GM18517 (cell line): Measurements from ENCODE around the gene ERBB2.
"Not testable (repeated sequence)": the region's sequence is repeated elsewhere in the genome, so short reads cannot be mapped to it uniquely, and the experiment has no call there.

ENCODE experiments used
- ATAC-seq: cut with Tn5 transposase; IDR thresholded peaks from one replicate; pipeline ENCODE4 v1.9.1; 2021; ENCODE audit warnings: mild to moderate bottlenecking, moderate library complexity; ENCODE audit not compliant: unreplicated experiment

Gene ERBB2

DNA sequence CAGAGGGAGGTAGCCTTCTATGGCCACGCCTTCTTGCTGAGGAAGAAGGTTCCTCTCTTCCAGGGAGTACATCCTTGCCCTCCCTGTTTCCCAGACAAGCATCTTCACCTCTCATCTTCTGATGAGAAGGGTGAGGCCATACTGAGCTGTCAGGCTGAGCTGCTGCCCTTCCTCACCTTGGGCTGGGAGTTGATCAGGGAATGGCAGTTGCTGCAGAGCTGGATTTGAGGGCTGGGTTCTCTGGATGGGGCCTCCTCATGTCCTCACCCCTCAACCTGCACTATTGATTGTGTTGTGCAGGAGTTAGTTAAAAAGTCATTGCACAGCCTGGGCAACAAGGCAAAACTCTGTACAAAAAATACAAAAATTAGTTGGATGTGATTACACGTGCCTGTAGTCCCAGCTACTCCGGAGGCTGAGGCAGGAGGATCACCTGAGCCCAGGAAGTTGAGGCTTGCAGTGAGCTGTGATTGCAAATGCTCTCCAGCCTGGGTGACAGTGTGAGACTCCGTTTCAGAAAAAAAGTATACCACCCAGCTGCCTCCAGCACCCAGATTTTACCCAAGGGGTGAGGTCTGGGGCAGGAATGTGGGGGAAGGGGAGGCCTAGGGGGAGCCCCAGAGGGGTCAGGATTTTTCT, 2.0 kb downstream of the ERBB2 start:
- ATAC-seq: no peak

DNA sequence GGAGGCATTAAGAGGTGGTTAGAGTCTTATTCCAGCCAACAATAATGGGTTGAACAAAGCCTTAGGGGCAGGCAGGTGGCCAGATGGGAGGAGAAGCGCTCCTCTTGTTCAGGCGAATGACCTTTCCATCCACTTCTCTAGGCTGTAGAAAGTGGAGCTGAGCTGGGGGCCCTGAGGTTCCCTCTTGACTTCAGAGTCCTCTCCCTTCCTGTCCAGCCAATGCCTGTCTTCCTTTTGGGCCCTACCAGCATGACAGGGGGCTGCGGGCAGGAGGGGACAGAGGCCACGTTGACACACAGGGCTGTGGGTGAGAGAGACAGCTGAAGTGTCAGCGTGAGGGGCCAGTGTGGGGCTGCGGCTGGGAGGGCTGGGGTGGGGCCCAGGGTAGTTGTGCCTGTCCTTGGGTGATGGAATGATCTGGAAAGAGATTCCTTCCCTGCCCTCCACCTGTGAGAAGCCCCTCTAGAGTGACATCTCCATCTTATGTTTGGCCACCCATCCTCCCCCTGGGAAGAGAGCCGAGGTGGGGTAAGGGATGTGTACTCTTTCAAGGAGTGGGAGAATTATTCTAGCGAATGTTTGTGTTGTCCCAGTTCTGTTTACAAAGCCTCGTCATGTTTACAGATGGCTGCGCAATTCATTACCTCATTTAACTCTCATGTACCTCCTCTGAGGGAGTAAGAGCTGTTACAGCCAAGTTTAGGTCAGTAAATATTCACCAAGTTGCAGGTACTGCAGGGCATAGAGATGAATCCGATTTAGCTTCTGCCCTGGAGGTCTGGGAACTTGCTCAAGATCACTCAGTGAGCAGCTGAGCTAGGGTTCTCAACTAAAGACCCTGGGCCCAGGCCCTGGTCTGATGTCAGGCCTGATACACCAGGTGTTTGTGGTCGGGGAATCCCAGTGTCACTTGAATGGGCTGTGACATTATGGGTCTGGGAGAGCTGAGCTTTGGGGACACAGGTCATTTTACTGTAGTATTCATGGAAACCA, 3.3 kb downstream of the ERBB2 start:
- ATAC-seq: no peak

DNA sequence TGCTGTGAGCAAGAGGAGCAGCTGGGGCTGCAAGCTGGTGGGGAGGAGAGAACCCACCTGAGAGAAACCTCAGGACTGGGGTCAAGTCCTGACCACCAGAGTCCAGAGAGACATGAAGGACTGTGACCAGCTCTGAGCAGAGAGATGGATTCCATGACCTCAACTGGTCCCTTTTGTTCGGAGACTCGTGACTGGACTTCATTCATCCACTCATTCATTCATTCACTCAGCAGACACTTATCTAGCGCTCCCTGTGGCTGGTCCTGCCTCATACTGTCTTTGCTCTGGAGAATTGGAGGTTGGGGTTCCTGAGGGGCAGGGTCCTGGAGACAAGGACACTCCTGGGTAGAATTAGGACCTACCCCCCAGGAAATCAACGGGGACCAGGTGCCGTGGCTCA, 4.0 kb downstream of the ERBB2 start:
- no peak for ATAC-seq

DNA sequence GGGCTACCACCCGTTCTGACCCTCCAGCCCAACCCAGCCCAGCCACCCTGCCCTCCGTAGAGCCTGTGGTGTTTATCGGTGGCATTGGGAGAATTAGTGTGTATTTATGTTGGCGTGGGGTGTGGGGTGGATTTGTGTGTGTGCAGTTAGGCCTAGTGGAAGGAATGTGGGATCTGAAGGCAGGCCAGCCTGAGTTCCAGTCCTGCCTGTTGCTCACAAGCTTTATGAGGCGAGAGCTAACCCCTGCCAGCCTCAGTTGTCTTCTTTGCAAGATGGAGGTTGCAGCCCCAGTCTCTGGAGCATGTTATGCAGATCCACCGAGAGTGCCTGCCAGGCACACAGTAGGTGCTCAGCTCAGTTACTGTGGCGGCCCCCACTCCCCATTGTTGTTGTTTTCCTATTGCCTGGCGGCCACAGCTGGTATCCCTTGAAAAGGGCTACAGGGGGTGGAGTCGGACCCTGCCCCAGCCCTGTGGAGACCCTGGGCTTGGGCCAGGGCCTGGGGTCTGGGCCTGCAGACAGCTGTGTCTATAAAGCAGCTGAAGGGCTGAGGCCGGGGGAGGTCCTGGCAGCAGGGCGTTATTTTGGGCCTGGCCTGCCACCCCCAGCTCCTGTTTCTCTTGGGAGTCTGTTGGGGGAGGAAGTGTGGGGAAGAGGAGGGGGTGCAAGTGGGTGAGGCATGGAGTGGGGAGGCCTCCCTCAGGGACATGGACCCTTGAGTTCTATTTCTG, 5.1 kb downstream of the ERBB2 start:
- no peak for ATAC-seq

DNA sequence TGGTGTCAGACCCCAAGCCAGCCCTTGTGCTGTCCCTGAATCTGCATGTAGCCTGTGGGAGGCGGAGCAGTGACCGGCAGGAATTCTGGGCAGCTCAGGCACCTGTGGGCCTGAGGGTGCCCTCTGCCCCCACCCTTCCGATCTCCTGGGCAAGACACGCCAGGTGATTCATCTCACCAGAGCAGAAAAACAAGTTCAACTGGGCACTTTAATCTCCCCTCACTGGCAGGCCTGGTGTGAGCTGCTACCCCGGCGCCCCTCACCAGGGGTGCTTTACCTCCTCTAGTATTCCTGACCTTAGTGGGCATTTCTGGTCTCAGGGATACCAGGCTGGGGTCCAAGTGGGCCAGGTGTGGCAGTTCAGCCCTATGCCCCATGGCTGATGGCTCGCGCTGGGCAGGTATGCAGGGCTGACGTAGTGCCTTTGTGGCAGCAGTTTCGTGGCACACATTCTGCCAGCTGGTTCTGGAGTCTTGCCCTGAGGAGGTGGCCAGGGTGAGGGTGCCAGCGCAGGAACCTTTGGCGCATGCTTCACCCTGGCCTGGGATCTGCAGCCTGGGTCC, 6.0 kb downstream of the ERBB2 start:
- no peak for ATAC-seq

DNA sequence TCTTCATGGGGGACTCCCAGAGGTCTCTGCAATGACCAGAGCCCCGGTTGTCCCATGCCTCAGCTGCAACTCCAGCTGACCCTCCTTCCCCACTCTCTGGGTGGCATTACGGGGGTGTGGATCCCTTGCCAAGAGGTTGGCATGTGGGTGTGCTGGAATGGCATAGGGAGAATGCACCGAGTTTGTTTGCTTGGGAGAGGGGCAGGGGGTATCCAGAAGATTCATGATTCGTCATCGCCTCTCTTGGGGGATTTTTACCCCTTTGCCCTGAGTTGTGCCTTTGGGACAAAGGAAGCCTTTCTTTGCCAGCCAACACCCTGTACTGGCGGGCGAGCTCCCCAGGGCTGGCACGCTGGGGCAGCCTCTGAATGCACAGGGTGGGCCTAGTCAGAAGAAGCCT, 6.5 kb downstream of the ERBB2 start:
- no peak for ATAC-seq

DNA sequence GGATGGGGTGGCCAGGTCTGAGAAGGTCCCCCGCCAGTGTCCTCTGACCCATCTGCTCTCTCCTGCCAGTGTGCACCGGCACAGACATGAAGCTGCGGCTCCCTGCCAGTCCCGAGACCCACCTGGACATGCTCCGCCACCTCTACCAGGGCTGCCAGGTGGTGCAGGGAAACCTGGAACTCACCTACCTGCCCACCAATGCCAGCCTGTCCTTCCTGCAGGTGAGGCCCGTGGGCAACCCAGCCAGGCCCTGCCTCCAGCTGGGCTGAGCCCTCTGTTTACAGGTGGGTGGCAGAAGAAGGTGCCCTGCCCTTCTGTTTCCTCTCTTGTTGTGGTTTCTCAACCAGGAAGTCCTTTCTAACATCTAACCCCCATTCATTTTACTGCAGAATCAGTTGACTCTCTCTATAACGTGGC, 7.1 kb downstream of the ERBB2 start:
- no peak for ATAC-seq

DNA sequence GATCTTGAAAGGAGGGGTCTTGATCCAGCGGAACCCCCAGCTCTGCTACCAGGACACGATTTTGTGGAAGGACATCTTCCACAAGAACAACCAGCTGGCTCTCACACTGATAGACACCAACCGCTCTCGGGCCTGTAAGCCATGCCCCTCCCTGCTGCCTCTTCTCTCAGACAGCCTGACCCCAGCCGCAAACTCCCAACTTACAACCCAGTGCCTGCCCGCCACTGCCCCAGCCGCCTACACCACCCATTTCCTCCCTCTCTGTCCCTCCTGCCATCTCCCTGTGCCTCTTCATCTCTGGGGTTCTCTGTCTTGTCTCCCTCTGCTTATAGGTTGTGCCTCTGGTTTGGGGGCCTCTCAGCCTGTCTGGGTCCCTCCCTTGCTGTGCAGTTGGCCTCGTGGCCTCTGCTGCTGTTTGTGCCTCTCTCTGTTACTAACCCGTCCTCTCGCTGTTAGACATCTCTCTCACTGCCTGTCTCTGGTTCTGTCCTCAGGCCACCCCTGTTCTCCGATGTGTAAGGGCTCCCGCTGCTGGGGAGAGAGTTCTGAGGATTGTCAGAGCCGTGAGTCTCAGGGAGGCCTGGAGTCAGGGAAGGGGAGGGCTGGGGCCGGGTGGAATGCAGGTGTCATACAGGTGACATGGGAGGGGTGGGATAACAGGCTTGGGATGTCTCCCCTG, 9.6 kb downstream of the ERBB2 start:
- no peak for ATAC-seq

DNA sequence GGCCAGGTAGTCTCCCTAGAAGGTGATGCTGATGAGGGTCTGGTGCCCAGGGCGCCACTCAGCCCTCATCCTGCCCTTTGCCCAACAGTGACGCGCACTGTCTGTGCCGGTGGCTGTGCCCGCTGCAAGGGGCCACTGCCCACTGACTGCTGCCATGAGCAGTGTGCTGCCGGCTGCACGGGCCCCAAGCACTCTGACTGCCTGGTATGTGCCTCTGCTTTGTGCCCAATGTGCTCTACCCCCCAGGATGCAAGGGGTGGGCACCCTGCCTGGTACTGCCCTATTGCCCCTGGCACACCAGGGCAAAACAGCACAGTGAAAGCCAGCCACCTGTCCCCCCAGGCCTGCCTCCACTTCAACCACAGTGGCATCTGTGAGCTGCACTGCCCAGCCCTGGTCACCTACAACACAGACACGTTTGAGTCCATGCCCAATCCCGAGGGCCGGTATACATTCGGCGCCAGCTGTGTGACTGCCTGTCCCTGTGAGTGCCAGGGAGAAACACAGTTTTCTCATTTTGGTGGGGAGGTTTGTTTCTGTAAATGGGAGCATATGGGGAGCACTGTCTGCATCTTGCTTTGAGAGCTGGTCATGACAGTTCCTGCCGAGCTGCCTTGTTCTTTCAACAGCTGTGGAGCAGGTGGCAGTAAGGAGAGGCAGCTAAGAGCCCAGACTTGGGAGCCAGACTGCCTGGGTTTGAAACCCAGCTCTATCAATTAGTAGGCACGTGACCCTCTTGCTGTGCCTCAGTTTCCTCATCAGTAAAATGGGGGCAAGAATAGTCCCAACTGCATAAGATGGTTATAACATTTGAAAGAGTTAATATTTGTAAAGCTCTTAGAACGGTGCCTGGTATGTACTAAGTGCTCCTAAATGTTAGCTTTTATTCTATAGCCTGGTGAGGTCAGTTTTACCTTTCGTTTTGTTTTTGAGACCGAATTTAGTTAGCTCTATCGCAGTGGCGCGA, 10.4 kb downstream of the ERBB2 start:
- ATAC-seq: no peak

DNA sequence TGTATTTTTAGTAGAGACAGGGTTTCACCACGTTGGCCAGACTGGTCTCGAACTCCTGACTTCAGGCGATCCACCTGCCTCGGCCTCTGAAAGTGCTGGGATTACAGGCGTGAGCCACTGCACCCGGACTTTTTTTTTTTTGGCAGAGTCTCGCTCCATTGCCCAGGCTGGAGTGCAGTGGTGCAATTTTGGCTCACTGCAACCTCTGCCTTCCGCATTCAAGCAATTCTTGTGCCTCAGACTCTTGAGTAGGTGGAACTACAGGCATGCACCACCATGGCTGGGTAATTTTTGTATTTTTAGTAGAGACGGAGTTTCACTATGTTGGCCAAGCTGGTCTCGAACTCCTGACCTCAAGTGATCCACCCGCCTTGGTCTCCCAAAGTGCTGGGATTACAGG, 11.2 kb downstream of the ERBB2 start:
- ATAC-seq: not testable (repeated sequence)

DNA sequence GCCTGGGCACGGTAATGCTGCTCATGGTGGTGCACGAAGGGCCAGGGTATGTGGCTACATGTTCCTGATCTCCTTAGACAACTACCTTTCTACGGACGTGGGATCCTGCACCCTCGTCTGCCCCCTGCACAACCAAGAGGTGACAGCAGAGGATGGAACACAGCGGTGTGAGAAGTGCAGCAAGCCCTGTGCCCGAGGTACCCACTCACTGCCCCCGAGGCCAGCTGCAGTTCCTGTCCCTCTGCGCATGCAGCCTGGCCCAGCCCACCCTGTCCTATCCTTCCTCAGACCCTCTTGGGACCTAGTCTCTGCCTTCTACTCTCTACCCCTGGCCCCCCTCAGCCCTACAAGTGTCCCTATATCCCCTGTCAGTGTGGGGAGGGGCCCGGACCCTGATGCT, 12.0 kb downstream of the ERBB2 start:
- no peak for ATAC-seq

DNA sequence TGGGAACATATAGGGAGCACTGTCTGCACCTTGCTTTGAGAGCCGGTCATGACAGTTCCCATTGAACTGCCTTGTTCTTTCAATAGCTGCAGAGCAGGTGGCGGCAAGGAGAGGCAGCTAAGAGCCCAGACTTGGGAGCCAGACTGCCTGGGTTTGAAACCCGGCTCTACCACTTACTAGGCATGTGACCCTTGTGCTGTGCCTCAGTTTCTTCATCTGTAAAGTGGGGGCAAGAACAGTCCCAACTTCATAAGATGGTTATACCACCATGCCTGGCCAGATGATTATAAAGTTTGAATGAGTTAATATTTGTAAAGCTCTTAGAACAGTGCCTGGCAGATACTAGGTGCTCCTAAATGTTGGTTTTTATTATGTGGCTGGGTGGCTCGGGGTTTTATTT, 14.4 kb downstream of the ERBB2 start:
- no peak for ATAC-seq

DNA sequence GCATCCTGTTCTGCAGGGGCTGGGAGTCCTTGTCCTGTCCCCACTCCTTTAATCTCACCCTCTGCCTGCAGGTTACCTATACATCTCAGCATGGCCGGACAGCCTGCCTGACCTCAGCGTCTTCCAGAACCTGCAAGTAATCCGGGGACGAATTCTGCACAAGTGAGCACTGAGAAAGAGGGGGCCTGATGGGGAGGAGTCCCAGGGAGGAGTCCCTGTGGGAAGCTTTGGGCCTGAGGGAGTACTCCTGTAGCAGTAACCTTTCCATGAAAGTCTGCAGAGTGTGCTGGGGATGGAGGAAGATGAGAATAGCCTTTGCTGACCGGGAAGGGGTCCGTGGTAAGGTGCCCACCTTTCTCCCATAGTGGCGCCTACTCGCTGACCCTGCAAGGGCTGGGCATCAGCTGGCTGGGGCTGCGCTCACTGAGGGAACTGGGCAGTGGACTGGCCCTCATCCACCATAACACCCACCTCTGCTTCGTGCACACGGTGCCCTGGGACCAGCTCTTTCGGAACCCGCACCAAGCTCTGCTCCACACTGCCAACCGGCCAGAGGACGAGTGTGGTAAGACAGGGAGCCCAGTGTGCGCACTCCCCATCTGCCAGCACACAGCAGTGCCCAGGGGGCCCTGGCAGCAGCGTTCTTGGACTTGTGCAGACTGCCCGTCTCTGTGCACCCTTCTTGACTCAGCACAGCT, 15.7 kb downstream of the ERBB2 start:
- ATAC-seq: no peak

DNA sequence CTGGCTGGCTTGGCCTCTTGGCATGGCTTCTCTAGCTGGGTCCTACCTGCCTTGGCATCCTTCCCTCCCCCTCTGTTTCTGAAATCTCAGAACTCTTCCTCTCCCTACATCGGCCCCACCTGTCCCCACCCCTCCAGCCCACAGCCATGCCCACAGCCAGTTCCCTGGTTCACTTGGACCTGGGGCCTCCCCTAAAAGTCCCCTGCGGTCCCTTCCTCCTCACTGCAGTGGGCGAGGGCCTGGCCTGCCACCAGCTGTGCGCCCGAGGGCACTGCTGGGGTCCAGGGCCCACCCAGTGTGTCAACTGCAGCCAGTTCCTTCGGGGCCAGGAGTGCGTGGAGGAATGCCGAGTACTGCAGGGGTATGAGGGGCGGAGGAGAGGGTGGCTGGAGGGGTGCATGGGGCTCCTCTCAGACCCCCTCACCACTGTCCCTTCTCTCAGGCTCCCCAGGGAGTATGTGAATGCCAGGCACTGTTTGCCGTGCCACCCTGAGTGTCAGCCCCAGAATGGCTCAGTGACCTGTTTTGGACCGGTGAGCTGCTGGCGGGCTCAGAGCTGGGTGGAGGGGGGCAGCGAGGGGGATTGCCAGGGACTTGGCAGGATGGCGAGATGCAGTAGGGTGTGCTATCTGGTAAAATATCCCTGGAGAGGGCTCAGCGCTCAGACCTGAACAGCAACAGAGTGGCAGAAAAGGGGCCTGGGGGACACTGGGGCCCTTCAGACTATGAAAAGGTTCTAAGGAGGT, 16.4 kb downstream of the ERBB2 start:
- ATAC-seq: no peak

DNA sequence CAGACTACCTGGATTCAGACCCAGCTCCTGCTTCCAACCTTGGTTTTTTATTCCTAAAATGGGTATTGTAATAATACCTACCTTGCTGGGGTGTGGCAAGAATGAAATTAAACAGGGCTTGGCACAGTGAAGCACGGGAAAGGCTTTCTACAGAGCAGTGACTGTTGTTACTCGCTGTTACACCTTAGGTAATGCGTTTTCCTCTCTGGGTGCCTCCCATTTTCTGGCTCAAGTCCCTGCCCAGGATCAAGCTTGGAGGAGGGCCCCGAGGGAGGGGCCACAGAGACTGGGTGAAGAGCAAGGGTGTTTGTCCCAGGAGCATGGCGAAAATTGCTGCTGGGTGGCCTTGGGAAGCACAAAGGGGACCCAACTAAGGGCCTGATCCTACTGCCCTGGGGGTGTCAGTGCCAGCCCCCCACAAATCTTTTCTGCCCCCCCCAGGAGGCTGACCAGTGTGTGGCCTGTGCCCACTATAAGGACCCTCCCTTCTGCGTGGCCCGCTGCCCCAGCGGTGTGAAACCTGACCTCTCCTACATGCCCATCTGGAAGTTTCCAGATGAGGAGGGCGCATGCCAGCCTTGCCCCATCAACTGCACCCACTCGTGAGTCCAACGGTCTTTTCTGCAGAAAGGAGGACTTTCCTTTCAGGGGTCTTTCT, 17.1 kb downstream of the ERBB2 start:
- no peak for ATAC-seq

DNA sequence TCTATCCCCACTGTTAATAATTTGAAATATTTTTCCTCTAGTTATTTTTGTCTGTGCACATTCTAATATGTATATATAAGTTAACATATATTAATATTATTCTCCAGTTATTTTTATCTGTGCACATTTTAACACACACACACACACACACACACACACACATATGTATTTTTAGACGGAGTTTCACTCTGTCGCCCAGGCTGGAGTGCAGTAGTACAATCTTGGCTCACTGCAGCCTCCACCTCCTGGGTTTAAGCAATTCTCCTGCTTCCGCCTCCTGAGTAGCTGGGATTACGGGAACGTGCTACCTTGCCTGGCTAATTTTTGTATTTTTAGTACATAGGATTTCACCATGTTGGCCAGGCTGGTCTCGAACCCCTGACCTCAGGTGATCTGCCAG, 17.8 kb downstream of the ERBB2 start:
- no peak for ATAC-seq

DNA sequence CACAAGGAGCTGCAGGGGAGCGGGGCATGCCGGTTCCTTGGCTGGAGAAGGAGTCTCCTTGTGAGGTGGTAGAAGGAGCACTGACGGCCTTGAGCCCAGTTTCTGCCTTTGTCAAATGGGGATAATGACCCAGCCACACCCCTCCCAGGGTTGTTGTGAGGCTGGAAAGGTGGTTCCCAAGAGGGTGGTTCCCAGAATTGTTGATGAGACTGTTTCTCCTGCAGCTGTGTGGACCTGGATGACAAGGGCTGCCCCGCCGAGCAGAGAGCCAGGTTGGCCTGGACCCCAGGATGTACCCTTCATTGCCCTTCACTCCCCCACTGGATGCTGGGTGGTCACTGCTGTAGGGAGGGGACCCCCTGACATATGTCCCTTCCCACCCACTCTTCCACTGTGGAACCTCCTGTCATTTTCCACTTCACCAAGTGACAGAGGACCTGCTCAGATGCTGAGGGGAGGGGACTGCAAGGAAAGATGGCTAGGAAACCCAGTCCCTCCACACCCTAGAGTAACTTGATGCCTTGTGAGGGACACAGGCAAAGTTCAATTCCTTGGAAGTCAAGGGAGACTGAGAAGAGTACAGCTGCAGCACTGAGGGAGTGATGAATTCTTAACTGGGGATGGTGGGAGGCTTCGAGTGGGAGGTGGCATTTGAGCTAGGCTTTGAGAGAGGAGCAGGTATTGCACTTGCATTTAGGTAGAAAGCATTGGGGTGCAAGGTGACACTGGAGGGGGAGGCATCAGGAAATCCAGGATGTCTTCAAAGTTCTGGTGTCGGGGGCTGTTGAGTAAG, 19.9 kb downstream of the ERBB2 start:
- ATAC-seq: no peak
